Measurements from ENCODE around the gene KCNJ1.

GRCh38 chr11:128890216-128890542 lies 23.1 kb upstream of the KCNJ1 start:
- TF ChIP-seq POLR2A (IDR thresholded peaks at IDR 0.05) (no peak), CTCF (IDR thresholded peaks at IDR 0.05) (no peak)

All from lower leg skin (tissue), 3 donors.